HFF-Myc (cell line): Measurements from ENCODE around the gene INPP4B.

ENCODE experiments used
- DNase-seq: peaks from one replicate; pipeline ENCODE4 v3.0.0-alpha.2; 2011; ENCODE audit warnings: low read depth; ENCODE audit errors: extremely low read depth
- H3K4me3 ChIP-seq: replicated peaks from 2 replicates; pipeline ENCODE4 v1.5.1; 2011; ENCODE audit warnings: low read depth, mild to moderate bottlenecking, control low read depth, low read length
- TF ChIP-seq, protein P1 (sequence below): IDR thresholded peaks from 2 replicates; pipeline ENCODE4 v1.5.1; 2012; ENCODE audit warnings: mild to moderate bottlenecking, low read depth, low read length, control low read depth; ENCODE audit errors: missing control alignments

The INPP4B gene

DNA sequence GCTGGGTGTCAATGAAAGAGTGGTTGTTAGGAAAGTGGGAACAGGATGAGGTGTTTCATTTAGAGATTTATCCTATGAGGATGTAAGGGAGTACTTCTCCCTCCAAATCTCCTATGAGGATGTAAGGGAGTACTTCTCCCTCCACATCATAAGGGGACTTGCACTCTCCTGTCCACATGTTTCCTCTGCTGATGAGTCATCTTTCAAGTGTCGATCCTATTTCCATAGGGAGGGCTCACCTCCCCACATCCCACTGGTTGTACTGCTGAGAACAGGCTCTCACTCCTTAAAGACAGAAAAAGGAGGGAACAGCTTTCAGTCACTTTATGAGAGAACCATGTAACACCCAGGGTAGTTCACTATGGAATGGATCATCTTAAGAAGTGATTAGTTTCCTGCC lies 65.0 kb downstream of the INPP4B start:
- peak; percentile 7 for DNase-seq
- TF ChIP-seq, protein P1, sequence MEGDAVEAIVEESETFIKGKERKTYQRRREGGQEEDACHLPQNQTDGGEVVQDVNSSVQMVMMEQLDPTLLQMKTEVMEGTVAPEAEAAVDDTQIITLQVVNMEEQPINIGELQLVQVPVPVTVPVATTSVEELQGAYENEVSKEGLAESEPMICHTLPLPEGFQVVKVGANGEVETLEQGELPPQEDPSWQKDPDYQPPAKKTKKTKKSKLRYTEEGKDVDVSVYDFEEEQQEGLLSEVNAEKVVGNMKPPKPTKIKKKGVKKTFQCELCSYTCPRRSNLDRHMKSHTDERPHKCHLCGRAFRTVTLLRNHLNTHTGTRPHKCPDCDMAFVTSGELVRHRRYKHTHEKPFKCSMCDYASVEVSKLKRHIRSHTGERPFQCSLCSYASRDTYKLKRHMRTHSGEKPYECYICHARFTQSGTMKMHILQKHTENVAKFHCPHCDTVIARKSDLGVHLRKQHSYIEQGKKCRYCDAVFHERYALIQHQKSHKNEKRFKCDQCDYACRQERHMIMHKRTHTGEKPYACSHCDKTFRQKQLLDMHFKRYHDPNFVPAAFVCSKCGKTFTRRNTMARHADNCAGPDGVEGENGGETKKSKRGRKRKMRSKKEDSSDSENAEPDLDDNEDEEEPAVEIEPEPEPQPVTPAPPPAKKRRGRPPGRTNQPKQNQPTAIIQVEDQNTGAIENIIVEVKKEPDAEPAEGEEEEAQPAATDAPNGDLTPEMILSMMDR = no peak
- H3K4me3 ChIP-seq = no peak overlapping the region

DNA sequence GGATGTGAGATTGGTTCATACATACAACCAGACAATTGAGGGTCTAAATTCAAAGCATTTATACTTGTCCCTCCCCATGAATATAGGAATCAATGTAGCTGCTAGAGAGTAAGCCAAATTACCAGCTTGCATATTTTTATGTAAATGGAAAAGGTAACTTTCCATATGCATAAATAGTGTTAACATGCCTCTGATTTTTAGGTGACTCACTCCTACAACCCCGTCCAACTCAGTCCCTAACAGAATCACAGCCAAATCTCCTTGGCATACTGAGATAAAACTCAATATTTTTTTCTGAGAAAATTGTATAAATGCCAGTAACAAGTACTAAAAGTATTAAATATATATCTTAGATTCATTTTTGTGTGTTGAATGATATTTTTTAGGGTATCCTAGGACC lies 67.2 kb downstream of the INPP4B start:
- H3K4me3 ChIP-seq = no peak overlapping the region
- DNase-seq = no peak
- TF ChIP-seq, protein P1 = no peak

DNA sequence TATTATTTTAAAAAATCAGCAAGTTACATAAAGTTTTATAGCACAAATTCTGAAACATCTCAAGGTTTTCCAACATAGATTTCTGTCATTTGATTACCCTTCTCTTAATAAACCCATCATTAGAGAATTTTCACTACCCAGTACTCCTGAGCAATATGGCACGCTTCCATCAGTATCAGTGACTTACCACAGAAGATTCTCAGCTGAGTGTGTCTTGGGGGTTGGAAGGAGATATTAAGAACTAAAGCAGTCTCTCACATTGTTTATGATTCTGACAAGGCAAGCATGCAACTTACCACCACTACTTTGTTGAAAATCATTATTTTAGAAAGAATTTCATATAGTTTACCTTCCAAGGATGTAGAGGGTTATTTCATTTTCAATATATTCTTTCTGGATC lies 67.7 kb downstream of the INPP4B start:
- TF ChIP-seq, protein P1 = no peak
- no peak for DNase-seq
- no peak overlapping the region for H3K4me3 ChIP-seq

DNA sequence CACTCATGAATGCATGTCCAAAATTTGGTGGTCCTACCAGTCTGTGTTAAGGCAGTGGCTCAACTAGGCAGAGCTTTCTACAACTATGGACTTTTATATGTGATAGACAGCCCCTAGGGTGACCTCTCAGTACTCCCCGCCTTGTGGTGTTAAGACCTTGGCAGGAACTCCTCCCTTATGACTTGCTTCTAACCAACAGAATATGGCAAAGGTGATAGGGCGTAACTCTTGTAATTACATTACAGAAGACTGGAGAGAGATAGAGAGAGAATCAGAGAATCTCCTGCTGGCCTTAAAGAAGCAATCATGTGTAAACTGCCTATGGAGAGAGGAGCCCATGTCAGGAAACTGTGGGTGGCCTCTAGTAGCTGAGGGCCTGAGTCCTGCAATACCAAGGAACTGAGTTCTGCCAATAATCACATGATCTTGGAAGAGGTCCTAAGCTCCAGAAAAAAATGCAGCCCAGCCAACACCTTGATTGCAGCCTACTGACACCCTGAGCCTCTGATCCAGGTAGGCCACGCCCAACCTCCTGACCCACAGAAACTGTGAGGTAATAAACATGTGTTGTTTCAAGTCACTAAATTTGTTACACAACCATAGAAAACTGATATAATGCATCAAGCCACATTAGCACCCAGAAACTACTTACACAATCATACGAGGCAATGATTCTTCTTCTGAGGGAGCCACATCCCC lies 68.9 kb downstream of the INPP4B start:
- TF ChIP-seq, protein P1 = no peak
- no peak for DNase-seq
- H3K4me3 ChIP-seq = no peak overlapping the region

DNA sequence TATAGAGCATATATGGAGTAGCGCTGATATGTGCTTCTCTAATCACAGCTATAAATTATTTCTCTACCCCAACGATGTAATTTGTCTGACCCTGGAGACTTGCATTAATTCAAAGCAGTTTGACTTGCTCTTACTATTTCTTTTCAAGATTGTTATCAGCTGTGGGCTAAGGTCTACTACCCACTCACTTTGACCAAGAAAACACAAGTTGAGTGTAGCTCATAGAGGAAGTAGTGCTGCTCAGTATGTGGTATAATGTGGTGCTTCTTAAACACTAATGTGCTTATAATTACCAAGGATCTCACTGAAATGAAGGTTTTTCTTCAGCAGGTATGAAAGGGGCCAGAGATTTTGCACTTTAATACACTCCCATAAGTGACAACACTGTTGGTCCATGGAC lies 70.1 kb downstream of the INPP4B start:
- TF ChIP-seq, protein P1 = no peak
- no peak for DNase-seq

DNA sequence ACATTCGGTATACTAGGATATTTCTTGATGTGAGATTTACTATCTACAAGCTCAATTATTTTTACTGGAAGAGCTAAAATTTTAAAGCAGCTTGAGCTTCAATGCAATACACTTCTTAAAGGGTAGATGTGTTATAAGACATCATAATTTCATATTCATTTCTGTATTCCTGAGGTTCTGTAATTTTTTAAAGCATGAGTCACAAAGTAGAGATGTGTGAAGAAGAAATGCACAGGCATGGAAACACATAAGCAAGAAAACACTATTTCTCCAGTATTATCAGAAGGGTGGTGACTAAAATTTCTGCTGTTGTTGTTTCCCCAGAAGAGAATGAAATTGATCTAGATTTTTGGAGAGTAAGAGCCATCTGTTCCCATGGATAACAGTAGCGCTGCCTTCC lies 72.6 kb downstream of the INPP4B start:
- TF ChIP-seq, protein P1 = no peak
- DNase-seq = no peak
- no peak overlapping the region for H3K4me3 ChIP-seq

More for the DNA sequence above, 70.1 kb downstream of the INPP4B start:
- no peak overlapping the region for H3K4me3 ChIP-seq

DNA sequence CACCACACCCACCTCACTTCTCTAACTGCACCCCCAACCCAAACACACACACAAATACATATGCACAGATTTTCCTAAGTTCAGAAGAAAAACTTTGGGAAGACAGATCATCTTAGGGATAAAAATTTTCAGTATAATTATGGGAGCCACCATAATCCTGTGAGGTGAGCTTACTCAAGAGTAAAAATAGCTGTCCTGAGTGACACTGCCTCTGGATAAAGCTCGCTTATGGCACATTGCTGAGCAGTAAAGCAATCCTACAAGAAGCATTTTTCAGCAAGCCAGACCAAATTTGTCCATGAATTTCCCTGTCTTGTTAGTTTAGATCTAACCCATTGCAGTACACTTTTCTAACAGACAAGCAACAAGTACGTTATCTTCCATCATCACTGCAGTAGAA lies 83.8 kb downstream of the INPP4B start:
- no peak for DNase-seq
- TF ChIP-seq, protein P1 = no peak
- no peak overlapping the region for H3K4me3 ChIP-seq
